Measurements from ENCODE around the gene SPRR2E.
"Not testable (repeated sequence)": the region's sequence is repeated elsewhere in the genome, so short reads cannot be mapped to it uniquely, and the experiment has no call there.

Gene SPRR2E

GRCh38 chr1:153119491-153119971, 25.2 kb upstream of the SPRR2E start:
- TF ChIP-seq CTCF (IDR thresholded peaks at IDR 0.05; ENCODE audit: low read length) (no peak), EZH2phosphoT487 (IDR thresholded peaks at IDR 0.05; ENCODE audit: low read length) (no peak), EZH2 (optimal IDR thresholded peaks at IDR 0.05; ENCODE audit: low read depth, low read length) (no peak)
- Histone ChIP-seq H3K4me2 (ENCODE audit: low read depth, low read length) (no peak overlapping the region), H3K9ac (ENCODE audit: low read length) (no peak overlapping the region), H2AFZ (ENCODE audit: low read length) (no peak overlapping the region), H4K20me1 (ENCODE audit: insufficient read depth, low read length) (no peaks in the 10 kb centered on the region), H3K36me3 (replicated peaks; ENCODE audit: insufficient read depth, low read length) (no peaks in the 10 kb centered on the region; the same call in 1 of the 2 replicates), H3K27me3 (replicated peaks; ENCODE audit: insufficient read depth, low read length) (no peaks in the 10 kb centered on the region), H3K9me2 (replicated peaks; ENCODE audit: insufficient read depth, low read length) (no peaks in the 10 kb centered on the region), H3K4me3 (ENCODE audit: low read length) (no peak overlapping the region), H3K9me3 (replicated peaks; ENCODE audit: insufficient read depth, low read length) (no peaks in the 10 kb centered on the region), H3K27ac (ENCODE audit: low read length) (no peak overlapping the region), H3F3A (ENCODE audit: insufficient read depth, low read length) (no peaks in the 10 kb centered on the region), H3K79me2 (ENCODE audit: low read length) (no peaks in the 10 kb centered on the region), H3K4me1 (ENCODE audit: low read length) (peaks cover 12% of the 10 kb centered on the region; the same call in 1 of the 2 replicates)
- DNase-seq, result no peak

GRCh38 chr1:153115264-153115663, 20.9 kb upstream of the SPRR2E start:
- H3K4me2 ChIP-seq (ENCODE audit: low read depth, low read length); H3K9me2 ChIP-seq (replicated peaks; ENCODE audit: insufficient read depth, low read length); H3K9me3 ChIP-seq (replicated peaks; ENCODE audit: insufficient read depth, low read length); DNase-seq; H3F3A ChIP-seq (ENCODE audit: insufficient read depth, low read length); H3K4me3 ChIP-seq (ENCODE audit: low read length); H3K36me3 ChIP-seq (replicated peaks; ENCODE audit: insufficient read depth, low read length); H3K4me1 ChIP-seq (ENCODE audit: low read length); H4K20me1 ChIP-seq (ENCODE audit: insufficient read depth, low read length); H3K79me2 ChIP-seq (ENCODE audit: low read length); H3K9ac ChIP-seq (ENCODE audit: low read length); H3K27me3 ChIP-seq (replicated peaks; ENCODE audit: insufficient read depth, low read length); H3K27ac ChIP-seq (ENCODE audit: low read length); H2AFZ ChIP-seq (ENCODE audit: low read length): not testable (repeated sequence)

GRCh38 chr1:153113416-153113815, 19.1 kb upstream of the SPRR2E start, which contains the start of gene SPRR2F:
SPRR2F (minus strand) TSS chr1:153113516; CDS start chr1:153112733, 783 bp downstream.
- Histone ChIP-seq H3F3A (ENCODE audit: insufficient read depth, low read length) (no peaks in the 10 kb centered on the region), H2AFZ (ENCODE audit: low read length) (no peak within 1 kb of the TSS), H3K27me3 (replicated peaks; ENCODE audit: insufficient read depth, low read length) (no peaks in the 10 kb centered on the region), H3K4me2 (ENCODE audit: low read depth, low read length) (no peak within 1 kb of the TSS), H3K36me3 (replicated peaks; ENCODE audit: insufficient read depth, low read length) (no peaks in the 10 kb centered on the region), H3K9ac (ENCODE audit: low read length) (no peak within 1 kb of the TSS), H3K27ac (ENCODE audit: low read length) (no peak within 1 kb of the TSS), H4K20me1 (ENCODE audit: insufficient read depth, low read length) (no peaks in the 10 kb centered on the region), H3K4me3 (ENCODE audit: low read length) (no peak within 1 kb of the TSS), H3K9me2 (replicated peaks; ENCODE audit: insufficient read depth, low read length) (no peaks in the 10 kb centered on the region), H3K9me3 (replicated peaks; ENCODE audit: insufficient read depth, low read length) (no peaks in the 10 kb centered on the region), H3K79me2 (ENCODE audit: low read length) (no peaks in the 10 kb centered on the region), H3K4me1 (ENCODE audit: low read length) (no peaks in the 10 kb centered on the region)
- TF ChIP-seq CTCF (IDR thresholded peaks at IDR 0.05; ENCODE audit: low read length), result no peak
- no peak for TF ChIP-seq EZH2 (optimal IDR thresholded peaks at IDR 0.05; ENCODE audit: low read depth, low read length)
- TF ChIP-seq EZH2phosphoT487 (IDR thresholded peaks at IDR 0.05; ENCODE audit: low read length), result no peak
- DNase-seq, result no peak

- not testable (repeated sequence) for H3K4me3 ChIP-seq (ENCODE audit: low read length); DNase-seq; H3K79me2 ChIP-seq (ENCODE audit: low read length); H4K20me1 ChIP-seq (ENCODE audit: insufficient read depth, low read length); H3K27ac ChIP-seq (ENCODE audit: low read length); H3K27me3 ChIP-seq (replicated peaks; ENCODE audit: insufficient read depth, low read length); H3F3A ChIP-seq (ENCODE audit: insufficient read depth, low read length); H3K36me3 ChIP-seq (replicated peaks; ENCODE audit: insufficient read depth, low read length); H3K9ac ChIP-seq (ENCODE audit: low read length); H3K4me2 ChIP-seq (ENCODE audit: low read depth, low read length); H3K9me3 ChIP-seq (replicated peaks; ENCODE audit: insufficient read depth, low read length); H2AFZ ChIP-seq (ENCODE audit: low read length); H3K4me1 ChIP-seq (ENCODE audit: low read length); H3K9me2 ChIP-seq (replicated peaks; ENCODE audit: insufficient read depth, low read length)
Measured at GRCh38 chr1:153112454-153112853, 18.1 kb upstream of the SPRR2E start.

Data from MM.1S (cell line).